Mesendoderm (in vitro differentiated cells): ENCODE data around the gene RNFT2.

Experiments used
- DNase-seq: peaks from one replicate; pipeline ENCODE4 v3.0.0; 2013
- H2AK5ac ChIP-seq: 2 replicates; pipeline ENCODE4 v1.6.1; 2013; ENCODE audit warnings: low read length, inconsistent platforms
- H2BK120ac ChIP-seq: 2 replicates; pipeline ENCODE4 v1.6.1; 2013; ENCODE audit warnings: low read depth, mild to moderate bottlenecking, low read length, moderate library complexity, mixed read lengths
- H2BK15ac ChIP-seq: replicated peaks from 2 replicates; pipeline ENCODE4 v1.6.1; 2013; ENCODE audit warnings: low read depth, mild to moderate bottlenecking, moderate library complexity
- H2BK5ac ChIP-seq: 2 replicates; pipeline ENCODE4 v1.6.1; 2013; ENCODE audit warnings: low read length, inconsistent platforms
- H3K18ac ChIP-seq: 2 replicates; pipeline ENCODE4 v1.6.1; 2013; ENCODE audit warnings: mild to moderate bottlenecking, low read length, mixed read lengths
- H3K23ac ChIP-seq: one replicate; pipeline ENCODE4 v1.6.1; 2013; ENCODE audit warnings: low read length
- H3K27ac ChIP-seq: 2 replicates; pipeline ENCODE4 v1.5.1; 2013; ENCODE audit warnings: low read depth, mild to moderate bottlenecking, inconsistent platforms, low read length, moderate library complexity
- H3K27me3 ChIP-seq: 2 replicates; pipeline ENCODE4 v1.6.1; 2013; ENCODE audit warnings: low read length, control low read depth, mild to moderate bottlenecking, inconsistent platforms; ENCODE audit not compliant: insufficient read depth, poor library complexity
- H3K36me3 ChIP-seq: 2 replicates; pipeline ENCODE4 v1.6.1; 2013; ENCODE audit warnings: low read length, inconsistent platforms; ENCODE audit not compliant: control insufficient read depth, insufficient read depth
- H3K4ac ChIP-seq: one replicate; pipeline ENCODE4 v1.6.1; 2013; ENCODE audit warnings: low read depth, mild to moderate bottlenecking, low read length, moderate library complexity
- H3K4me1 ChIP-seq: 2 replicates; pipeline ENCODE4 v1.6.1; 2013; ENCODE audit warnings: low read depth, low read length, inconsistent platforms; ENCODE audit not compliant: control insufficient read depth
- H3K4me2 ChIP-seq: 2 replicates; pipeline ENCODE4 v1.6.1; 2013; ENCODE audit warnings: low read length
- H3K4me3 ChIP-seq: 2 replicates; pipeline ENCODE4 v1.5.1; 2013; ENCODE audit warnings: mild to moderate bottlenecking, low read length
- H3K56ac ChIP-seq: one replicate; pipeline ENCODE4 v1.6.1; 2013; ENCODE audit warnings: low read length
- H3K79me1 ChIP-seq: 2 replicates; pipeline ENCODE4 v1.6.1; 2013; ENCODE audit warnings: low read length, inconsistent platforms
- H3K79me2 ChIP-seq: 2 replicates; pipeline ENCODE4 v1.6.1; 2013; ENCODE audit warnings: mild to moderate bottlenecking, low read length; ENCODE audit not compliant: control insufficient read depth, insufficient read depth
- H3K9ac ChIP-seq: 2 replicates; pipeline ENCODE4 v1.6.1; 2013; ENCODE audit warnings: low read length, inconsistent platforms
- H4K5ac ChIP-seq: one replicate; pipeline ENCODE4 v1.6.1; 2013; ENCODE audit warnings: low read length
- H4K8ac ChIP-seq: one replicate; pipeline ENCODE4 v1.6.1; 2013; ENCODE audit warnings: low read depth, mild to moderate bottlenecking, control low read depth, low read length, moderate library complexity
- WGBS: extraction: QIAGEN DNeasy Blood & Tissue Kit; methylation state at CpG from one replicate; pipeline ENCODE4 v1.1.7; 2013; ENCODE audit warnings: low lambda C conversion rate, missing lambda C conversion rate; ENCODE audit not compliant: insufficient coverage; ENCODE audit errors: extremely low coverage; 5-methylcytosine and 5-hydroxymethylcytosine counted together

The RNFT2 gene

GRCh38 chr12:116797885-116798284 is 59.8 kb downstream of the RNFT2 start:
- Histone ChIP-seq H3K27me3 (no peaks in the 10 kb centered on the region), H2BK15ac (no peak overlapping the region), H2BK120ac (no peak overlapping the region), H3K79me1 (no peaks in the 10 kb centered on the region), H3K4ac (no peak overlapping the region), H3K4me3 (no peak overlapping the region), H4K8ac (no peak overlapping the region), H3K18ac (no peak overlapping the region), H3K36me3 (no peaks in the 10 kb centered on the region), H3K4me2 (no peak overlapping the region), H4K5ac (no peak overlapping the region), H3K56ac (no peak overlapping the region), H2AK5ac (no peak overlapping the region), H3K79me2 (no peaks in the 10 kb centered on the region), H3K27ac (no peak overlapping the region), H3K23ac (no peak overlapping the region), H3K9ac (no peak overlapping the region), H2BK5ac (no peak overlapping the region), H3K4me1 (no peaks in the 10 kb centered on the region)
- DNase-seq: no peak
- no CpG with 5 or more reads among the region's 6 CpGs for WGBS

- H3K27ac ChIP-seq: no peak overlapping the region
- no peaks in the 10 kb centered on the region for H3K36me3 ChIP-seq
- H4K5ac ChIP-seq: no peak overlapping the region
- H3K56ac ChIP-seq: no peak overlapping the region
- H3K4me2 ChIP-seq: no peak overlapping the region
- no peak overlapping the region for H2BK120ac ChIP-seq
- no peak overlapping the region for H4K8ac ChIP-seq
- H3K27me3 ChIP-seq: no peaks in the 10 kb centered on the region
- no peak for DNase-seq
- no peak overlapping the region for H2BK15ac ChIP-seq
- H3K4ac ChIP-seq: no peak overlapping the region
- no peaks in the 10 kb centered on the region for H3K79me1 ChIP-seq
- no peaks in the 10 kb centered on the region for H3K79me2 ChIP-seq
- no peak overlapping the region for H3K4me3 ChIP-seq
- H3K18ac ChIP-seq: no peak overlapping the region
- H3K4me1 ChIP-seq: no peaks in the 10 kb centered on the region
- no peak overlapping the region for H2AK5ac ChIP-seq
- no peak overlapping the region for H2BK5ac ChIP-seq
- WGBS: no CpG with 5 or more reads among the region's 4 CpGs
- no peak overlapping the region for H3K9ac ChIP-seq
- H3K23ac ChIP-seq: no peak overlapping the region
Measured at GRCh38 chr12:116798719-116799118, 60.6 kb downstream of the RNFT2 start.

GRCh38 chr12:116799955-116800354 is 61.8 kb downstream of the RNFT2 start:
- Histone ChIP-seq H3K4me1 (no peaks in the 10 kb centered on the region), H3K9ac (no peak overlapping the region), H4K8ac (no peak overlapping the region), H3K79me2 (no peaks in the 10 kb centered on the region), H2BK120ac (no peak overlapping the region), H3K18ac (no peak overlapping the region), H3K4me2 (no peak overlapping the region), H3K56ac (no peak overlapping the region), H4K5ac (no peak overlapping the region), H3K36me3 (no peaks in the 10 kb centered on the region), H3K4me3 (no peak overlapping the region), H3K23ac (no peak overlapping the region), H2BK15ac (no peak overlapping the region), H2AK5ac (no peak overlapping the region), H3K4ac (no peak overlapping the region), H3K27ac (no peak overlapping the region), H3K79me1 (no peaks in the 10 kb centered on the region), H3K27me3 (no peaks in the 10 kb centered on the region), H2BK5ac (no peak overlapping the region)
- no CpG with 5 or more reads among the region's 6 CpGs for WGBS
- no peak for DNase-seq

GRCh38 chr12:116800918-116801317 is 62.8 kb downstream of the RNFT2 start:
- Histone ChIP-seq H4K8ac (no peak overlapping the region), H3K36me3 (no peaks in the 10 kb centered on the region), H3K27me3 (no peaks in the 10 kb centered on the region), H3K4me2 (no peak overlapping the region), H2AK5ac (no peak overlapping the region), H3K27ac (no peak overlapping the region), H4K5ac (no peak overlapping the region), H3K4ac (no peak overlapping the region), H2BK5ac (no peak overlapping the region), H3K18ac (no peak overlapping the region), H3K4me3 (no peak overlapping the region), H3K56ac (no peak overlapping the region), H3K79me1 (no peaks in the 10 kb centered on the region), H3K4me1 (no peaks in the 10 kb centered on the region), H3K23ac (no peak overlapping the region), H2BK15ac (no peak overlapping the region), H2BK120ac (no peak overlapping the region), H3K9ac (no peak overlapping the region), H3K79me2 (no peaks in the 10 kb centered on the region)
- DNase-seq: no peak
- WGBS: no CpG with 5 or more reads among the region's 2 CpGs

GRCh38 chr12:116802018-116802417 is 63.9 kb downstream of the RNFT2 start:
- no peak overlapping the region for H4K8ac ChIP-seq
- no CpG with 5 or more reads among the region's 3 CpGs for WGBS
- H3K4ac ChIP-seq: no peak overlapping the region
- H4K5ac ChIP-seq: no peak overlapping the region
- H3K79me2 ChIP-seq: no peaks in the 10 kb centered on the region
- H3K9ac ChIP-seq: no peak overlapping the region
- H2AK5ac ChIP-seq: no peak overlapping the region
- no peak overlapping the region for H3K4me3 ChIP-seq
- no peak overlapping the region for H3K23ac ChIP-seq
- H3K4me2 ChIP-seq: no peak overlapping the region
- H3K56ac ChIP-seq: no peak overlapping the region
- no peak overlapping the region for H2BK15ac ChIP-seq
- no peak overlapping the region for H3K27ac ChIP-seq
- H3K36me3 ChIP-seq: no peaks in the 10 kb centered on the region
- no peak overlapping the region for H3K18ac ChIP-seq
- no peak for DNase-seq
- H3K79me1 ChIP-seq: no peaks in the 10 kb centered on the region
- H2BK5ac ChIP-seq: no peak overlapping the region
- H3K4me1 ChIP-seq: no peaks in the 10 kb centered on the region
- no peaks in the 10 kb centered on the region for H3K27me3 ChIP-seq
- no peak overlapping the region for H2BK120ac ChIP-seq

GRCh38 chr12:116803013-116803736 is 65.1 kb downstream of the RNFT2 start:
- no peak overlapping the region for H3K4me2 ChIP-seq
- H3K56ac ChIP-seq: no peak overlapping the region
- whole genome bisulfite sequencing: no CpG with 5 or more reads among the region's 7 CpGs
- no peaks in the 10 kb centered on the region for H3K4me1 ChIP-seq
- H2BK120ac ChIP-seq: no peak overlapping the region
- no peak overlapping the region for H3K18ac ChIP-seq
- no peak overlapping the region for H3K9ac ChIP-seq
- H3K4me3 ChIP-seq: no peak overlapping the region
- H3K23ac ChIP-seq: no peak overlapping the region
- DNase-seq: no peak
- H4K5ac ChIP-seq: no peak overlapping the region
- H3K79me1 ChIP-seq: no peaks in the 10 kb centered on the region
- H2BK15ac ChIP-seq: no peak overlapping the region
- no peak overlapping the region for H3K4ac ChIP-seq
- no peaks in the 10 kb centered on the region for H3K27me3 ChIP-seq
- no peak overlapping the region for H4K8ac ChIP-seq
- no peak overlapping the region for H3K27ac ChIP-seq
- no peak overlapping the region for H2AK5ac ChIP-seq
- H3K79me2 ChIP-seq: no peaks in the 10 kb centered on the region
- H2BK5ac ChIP-seq: no peak overlapping the region
- H3K36me3 ChIP-seq: peaks cover 2% of the 10 kb centered on the region
